Activated CD8-positive, alpha-beta memory T cell treated with anti-CD3 and anti-CD28 coated beads, Interleukin-2, amount 50 U/mL, for 1 hour (primary cell): Measurements from ENCODE around the gene SHLD1.
"Not testable (repeated sequence)": the region's sequence is repeated elsewhere in the genome, so short reads cannot be mapped to it uniquely, and the experiment has no call there.

Experiments
- DNase-seq: peaks from one replicate; pipeline ENCODE4 v3.0.0-alpha.2; 2020; ENCODE audit errors: extremely low read depth

The SHLD1 gene

GRCh38 chr20:5749952-5750779 lies at the start of gene SHLD1:
Gene SHLD1, plus strand, starts transcription at chr20:5750401. Its CDS starts 22,465 bp downstream, at chr20:5772866.
- peak; percentile 61 for DNase-seq

GRCh38 chr20:5702339-5702738 lies 47.9 kb upstream of the SHLD1 start:
- DNase-seq = not testable (repeated sequence)

GRCh38 chr20:5703681-5704101 lies 46.5 kb upstream of the SHLD1 start:
- no peak for DNase-seq

GRCh38 chr20:5705827-5706226 lies 44.4 kb upstream of the SHLD1 start:
- DNase-seq = no peak

- DNase-seq = no peak
Observed at GRCh38 chr20:5706797-5707196, 43.4 kb upstream of the SHLD1 start.

GRCh38 chr20:5710551-5710950 lies 39.6 kb upstream of the SHLD1 start:
- DNase-seq = no peak

- DNase-seq = peak; percentile 90
Observed at GRCh38 chr20:5714261-5715041, 35.8 kb upstream of the SHLD1 start.

GRCh38 chr20:5715071-5715841 lies 34.9 kb upstream of the SHLD1 start:
- no peak for DNase-seq

GRCh38 chr20:5716953-5717352 lies 33.2 kb upstream of the SHLD1 start:
- DNase-seq = no peak

- DNase-seq = no peak
Observed at GRCh38 chr20:5718896-5719595, 31.2 kb upstream of the SHLD1 start.

- DNase-seq = no peak
Observed at GRCh38 chr20:5719861-5720403, 30.3 kb upstream of the SHLD1 start.

- no peak for DNase-seq
Observed at GRCh38 chr20:5720696-5721095, 29.5 kb upstream of the SHLD1 start.

GRCh38 chr20:5721356-5721755 lies 28.8 kb upstream of the SHLD1 start:
- DNase-seq = not testable (repeated sequence)

- DNase-seq = no peak
Observed at GRCh38 chr20:5722927-5723326, 27.3 kb upstream of the SHLD1 start.

- not testable (repeated sequence) for DNase-seq
Observed at GRCh38 chr20:5725183-5725463, 25.1 kb upstream of the SHLD1 start.

- no peak for DNase-seq
Observed at GRCh38 chr20:5727018-5727515, 23.1 kb upstream of the SHLD1 start.

GRCh38 chr20:5729348-5729747 lies 20.9 kb upstream of the SHLD1 start:
- DNase-seq = no peak

- DNase-seq = no peak
Observed at GRCh38 chr20:5730131-5730530, 20.1 kb upstream of the SHLD1 start.

- DNase-seq = no peak
Observed at GRCh38 chr20:5731753-5732366, 18.3 kb upstream of the SHLD1 start.

- DNase-seq = no peak
Observed at GRCh38 chr20:5734602-5735001, 15.6 kb upstream of the SHLD1 start.
